Measurements from ENCODE around the gene USH2A.

GRCh38 chr1:216123446-216124191, 299.6 kb downstream of the USH2A start:
- TF ChIP-seq TEAD4 (IDR thresholded peaks at IDR 0.05; ENCODE audit: borderline replicate concordance, insufficient read depth): no peak
- TF ChIP-seq JUND (IDR thresholded peaks at IDR 0.05): no peak
- TF ChIP-seq, protein P1, sequence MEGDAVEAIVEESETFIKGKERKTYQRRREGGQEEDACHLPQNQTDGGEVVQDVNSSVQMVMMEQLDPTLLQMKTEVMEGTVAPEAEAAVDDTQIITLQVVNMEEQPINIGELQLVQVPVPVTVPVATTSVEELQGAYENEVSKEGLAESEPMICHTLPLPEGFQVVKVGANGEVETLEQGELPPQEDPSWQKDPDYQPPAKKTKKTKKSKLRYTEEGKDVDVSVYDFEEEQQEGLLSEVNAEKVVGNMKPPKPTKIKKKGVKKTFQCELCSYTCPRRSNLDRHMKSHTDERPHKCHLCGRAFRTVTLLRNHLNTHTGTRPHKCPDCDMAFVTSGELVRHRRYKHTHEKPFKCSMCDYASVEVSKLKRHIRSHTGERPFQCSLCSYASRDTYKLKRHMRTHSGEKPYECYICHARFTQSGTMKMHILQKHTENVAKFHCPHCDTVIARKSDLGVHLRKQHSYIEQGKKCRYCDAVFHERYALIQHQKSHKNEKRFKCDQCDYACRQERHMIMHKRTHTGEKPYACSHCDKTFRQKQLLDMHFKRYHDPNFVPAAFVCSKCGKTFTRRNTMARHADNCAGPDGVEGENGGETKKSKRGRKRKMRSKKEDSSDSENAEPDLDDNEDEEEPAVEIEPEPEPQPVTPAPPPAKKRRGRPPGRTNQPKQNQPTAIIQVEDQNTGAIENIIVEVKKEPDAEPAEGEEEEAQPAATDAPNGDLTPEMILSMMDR (IDR thresholded peaks at IDR 0.05): no peak
- no peak for TF ChIP-seq CHD2 (IDR thresholded peaks at IDR 0.05; ENCODE audit: low read length, partially characterized antibody)
- TF ChIP-seq NFIC (IDR thresholded peaks at IDR 0.05; ENCODE audit: borderline replicate concordance): no peak
- TF ChIP-seq RAD21 (IDR thresholded peaks at IDR 0.05; ENCODE audit: low read length): no peak
